ENCODE results near the gene SETD9.

The SETD9 gene

DNA sequence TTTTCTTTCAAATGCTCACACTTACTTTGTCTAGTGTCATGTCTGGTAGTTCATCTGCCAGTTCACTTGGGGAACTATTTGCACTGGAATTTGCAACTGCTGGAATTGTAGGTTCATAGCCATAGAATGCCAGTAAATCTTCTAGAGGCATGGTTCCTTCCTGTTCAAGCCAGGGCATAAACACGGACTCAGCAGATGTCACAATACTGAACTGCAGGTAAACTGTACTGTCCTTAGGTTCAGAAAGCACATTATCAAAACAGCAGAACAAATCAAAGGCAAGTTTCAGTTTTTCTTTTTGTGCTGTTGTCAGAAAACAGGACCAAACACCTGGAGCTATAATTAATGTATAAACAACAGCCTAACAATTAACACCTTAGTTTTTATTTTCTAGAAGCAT is 29.5 kb downstream of the SETD9 start:
- no peak for DNase-seq (ENCODE audit: low read depth)

- DNase-seq (ENCODE audit: low read depth), result no peak
Measured at GRCh38 chr5:56941981-56942380, 32.6 kb downstream of the SETD9 start.

- no peak for DNase-seq (ENCODE audit: low read depth)
Measured at GRCh38 chr5:56947052-56947451, 37.7 kb downstream of the SETD9 start.

DNA sequence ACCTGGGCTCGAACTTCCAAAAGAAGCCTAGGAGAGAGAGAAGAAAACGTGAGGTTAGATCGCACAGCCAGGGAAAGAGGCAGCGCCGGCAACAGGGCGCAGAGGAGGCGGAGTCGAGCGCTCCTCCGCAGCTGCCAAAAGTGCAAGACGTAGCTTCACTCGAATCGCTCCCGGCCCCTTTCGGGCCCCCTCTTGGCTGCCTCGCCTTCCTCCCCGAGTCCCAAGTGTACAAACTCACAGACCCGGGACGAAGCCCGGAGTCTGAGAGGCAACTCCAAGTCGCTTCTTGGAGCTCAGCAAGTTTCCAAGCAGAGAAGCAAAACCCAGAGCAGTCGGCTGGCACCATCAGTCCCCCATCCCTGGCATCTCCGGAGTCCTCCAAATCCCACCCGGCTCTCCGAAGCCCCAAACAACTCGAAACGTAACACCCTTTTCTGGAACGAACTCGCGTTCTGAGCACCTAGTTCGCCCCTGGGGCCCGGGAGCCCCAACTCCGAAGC is 41.3 kb downstream of the SETD9 start:
- no peak for DNase-seq (ENCODE audit: low read depth)

DNA sequence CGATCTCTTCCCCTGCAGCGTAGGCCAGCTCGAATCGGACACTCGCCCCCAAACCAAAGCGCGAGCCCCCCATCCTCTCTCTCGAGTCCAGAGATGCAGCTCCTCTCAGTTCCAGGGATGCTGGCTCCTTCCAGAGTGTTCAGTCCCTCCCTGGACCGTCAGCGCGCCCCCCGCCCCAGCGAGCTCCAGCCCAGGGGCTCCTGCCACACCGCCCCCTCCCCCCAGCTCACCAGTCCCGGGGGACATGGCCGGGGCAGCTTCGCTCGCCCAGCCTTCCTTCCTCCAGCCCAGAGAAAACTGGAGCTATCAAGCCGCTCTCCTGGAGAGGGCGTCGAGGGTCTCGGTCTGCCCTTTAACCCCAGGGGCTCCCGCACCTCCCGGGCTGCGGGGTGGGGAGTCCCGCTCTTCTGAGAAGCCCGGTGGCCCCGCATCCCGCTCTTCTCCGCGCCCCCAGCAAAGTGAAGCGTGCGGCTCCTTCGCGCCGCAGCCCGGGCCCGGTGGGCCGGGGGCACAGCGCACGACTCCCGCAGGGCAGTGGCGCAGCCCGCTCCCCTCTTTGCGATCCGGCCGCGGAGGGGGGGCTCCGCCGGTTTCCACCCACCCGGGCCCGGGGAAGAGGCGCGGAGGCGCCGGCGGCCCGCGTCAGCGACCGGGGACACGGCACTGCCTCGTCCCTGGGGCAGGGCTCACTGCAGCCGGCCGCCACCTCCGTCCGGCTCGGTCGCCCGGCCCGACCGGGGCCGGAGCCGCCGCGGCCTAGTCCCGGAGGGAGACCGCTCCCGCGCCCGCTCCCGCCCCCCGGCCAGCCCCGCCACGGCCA is 41.9 kb downstream of the SETD9 start:
- DNase-seq (ENCODE audit: low read depth), result no peak

DNA sequence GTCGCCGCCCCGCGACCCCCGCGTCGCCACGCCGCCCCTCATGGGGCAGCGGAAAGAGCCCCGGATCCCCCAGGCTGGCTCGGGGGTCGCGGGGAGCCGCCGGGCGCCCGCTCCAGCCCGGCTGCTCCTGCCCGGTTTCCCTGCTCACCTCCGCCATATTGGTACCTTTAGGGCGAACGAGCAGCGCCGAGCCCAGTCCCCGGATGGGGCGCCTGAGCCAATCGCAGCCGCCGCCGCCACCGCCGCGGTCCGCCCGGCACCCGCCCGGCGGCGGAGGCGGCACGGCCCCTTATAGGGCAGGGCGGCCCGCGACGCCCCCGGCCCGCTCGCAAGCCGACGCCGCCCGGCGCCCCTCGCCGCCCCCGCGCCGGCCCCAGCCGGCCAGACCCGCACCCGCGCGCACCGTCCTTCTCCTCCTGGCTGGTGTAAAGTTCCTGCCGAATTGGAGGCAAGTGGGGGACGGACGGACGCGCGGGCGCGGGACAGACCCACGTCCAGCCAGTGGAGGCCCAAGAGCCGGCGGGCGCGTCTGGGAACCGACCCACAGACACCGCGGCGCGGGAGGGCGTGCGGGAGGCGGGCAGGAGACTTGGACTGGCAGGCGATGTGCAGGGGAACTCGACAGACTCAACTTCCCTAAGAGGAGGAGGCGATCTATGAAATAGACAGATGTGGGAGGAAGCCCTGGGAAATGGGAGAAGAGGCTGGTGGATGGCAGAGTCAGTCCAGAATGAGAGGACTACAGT is 42.7 kb downstream of the SETD9 start, which contains the start of gene MIER3:
MIER3 (minus strand) TSS at position 178 of the 746 bp plus-strand sequence; CDS start at position 157, 21 bp downstream.
- DNase-seq (ENCODE audit: low read depth), result no peak

- DNase-seq (ENCODE audit: low read depth), result no peak
Measured at GRCh38 chr5:56954262-56954661, 44.9 kb downstream of the SETD9 start.

GRCh38 chr5:56958595-56958994 is 49.2 kb downstream of the SETD9 start:
- DNase-seq (ENCODE audit: low read depth), result no peak

DNA sequence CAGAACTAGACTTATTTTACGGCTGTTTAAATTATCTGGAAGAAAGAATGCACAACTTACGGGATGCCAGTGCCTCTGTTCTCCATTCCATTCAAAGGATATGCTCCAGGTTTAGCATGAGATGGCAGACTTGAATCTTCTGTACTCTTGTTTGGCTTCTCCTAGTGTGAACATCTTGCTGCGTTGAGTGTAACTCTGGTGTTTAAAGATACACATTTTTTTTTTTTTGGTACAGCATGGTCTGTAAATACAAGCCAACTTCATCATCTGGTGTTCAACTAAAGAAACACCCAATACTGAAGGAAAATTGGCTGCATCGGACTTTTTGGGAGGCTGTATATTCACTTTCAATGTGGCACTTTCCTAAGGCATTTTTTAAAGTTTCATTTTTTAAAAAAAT is 49.9 kb downstream of the SETD9 start:
- no peak for DNase-seq (ENCODE audit: low read depth)

- no peak for DNase-seq (ENCODE audit: low read depth)
Measured at GRCh38 chr5:56961746-56962145, 52.4 kb downstream of the SETD9 start.

- DNase-seq (ENCODE audit: low read depth), result no peak
Measured at GRCh38 chr5:56962286-56962685, 52.9 kb downstream of the SETD9 start.

DNA sequence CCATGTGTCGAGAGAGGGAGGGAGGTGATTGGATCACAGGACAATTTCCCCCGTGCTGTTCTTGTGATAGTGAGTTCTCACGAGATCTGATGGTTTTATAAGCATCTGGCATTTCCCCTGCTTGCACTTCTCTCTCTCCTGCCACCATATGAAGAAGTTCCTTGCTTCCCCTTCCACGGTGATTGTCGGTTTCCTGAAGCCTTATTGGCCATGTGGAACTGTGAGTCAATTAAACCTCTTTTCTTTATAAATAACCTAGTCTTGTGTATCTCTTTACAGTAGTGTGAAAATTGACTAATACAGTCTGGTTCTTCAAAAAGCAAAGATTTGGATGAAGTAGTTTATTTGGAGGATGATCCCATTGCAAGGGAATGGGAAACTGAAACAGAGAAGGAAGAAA is 53.9 kb downstream of the SETD9 start:
- DNase-seq (ENCODE audit: low read depth), result no peak

DNA sequence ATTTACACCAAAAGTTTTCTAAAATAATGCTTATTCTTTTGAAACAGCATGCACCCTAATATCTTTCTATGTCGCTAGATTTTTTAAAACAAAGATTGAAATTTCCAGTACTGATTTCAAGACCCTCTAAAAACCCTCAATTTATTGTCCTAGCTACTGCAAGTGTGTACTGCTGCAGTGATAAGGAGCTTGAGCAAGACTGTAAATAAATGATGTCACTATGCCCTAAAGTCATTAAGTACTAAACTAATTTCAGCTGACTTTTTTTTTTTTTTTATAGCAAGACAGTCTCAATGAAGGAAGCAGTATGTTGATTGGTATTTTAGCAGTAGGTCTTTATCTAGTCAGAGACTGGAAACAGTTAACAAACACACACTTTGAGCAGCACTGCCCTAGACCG is 54.8 kb downstream of the SETD9 start:
- no peak for DNase-seq (ENCODE audit: low read depth)
